Right ventricle myocardium superior (tissue), 1 donor: ENCODE data around the gene CUL1. TPM values are rescaled to one million over a fixed set of nuclear protein-coding genes. Genes with fewer than 3 reads are reported as not detected.

Experiments
- ATAC-seq: fragments of 200-7000 bp; cut with Tn5 transposase; one replicate; pipeline ENCODE4 v1.9.1; 2020; ENCODE audit warnings: mild to moderate bottlenecking; ENCODE audit not compliant: poor library complexity
- DNase-seq: peaks from one replicate; pipeline ENCODE4 v3.0.0-alpha.2; 2020
- intact Hi-C: fragments of 100-400 bp; cut with DNase I; formaldehyde crosslinking; loops from one replicate; pipeline ENCODE4 v1.11.2; 2022
- total RNA-seq: library from RNA; stranded (reverse); fragmentation: NEBNext Ultra II Directional; extraction: Animal tissue kit (Norgen Biotek cat#: 25700); gene quantifications from one replicate; pipeline ENCODE4 v1.2.1, GENCODE V29; 2021
- donor health status: DM: no; HTN: yes; CAD: no; lungs with severe emphysema.

The CUL1 gene
- total RNA-seq, 1 donor from 2014 or later, result 46.6 TPM

GRCh38 chr7:148711191-148712102 is 12.7 kb downstream of the CUL1 start:
- ATAC-seq, result no peak

GRCh38 chr7:148712678-148713329 is 14.1 kb downstream of the CUL1 start:
- ATAC-seq (peak; percentile 43), DNase-seq (no peak)
- intact Hi-C loops, result no loop called here

More at GRCh38 chr7:148711191-148712102, 12.7 kb downstream of the CUL1 start:
- no peak for DNase-seq
- intact Hi-C loops, result no loop called here

DNA sequence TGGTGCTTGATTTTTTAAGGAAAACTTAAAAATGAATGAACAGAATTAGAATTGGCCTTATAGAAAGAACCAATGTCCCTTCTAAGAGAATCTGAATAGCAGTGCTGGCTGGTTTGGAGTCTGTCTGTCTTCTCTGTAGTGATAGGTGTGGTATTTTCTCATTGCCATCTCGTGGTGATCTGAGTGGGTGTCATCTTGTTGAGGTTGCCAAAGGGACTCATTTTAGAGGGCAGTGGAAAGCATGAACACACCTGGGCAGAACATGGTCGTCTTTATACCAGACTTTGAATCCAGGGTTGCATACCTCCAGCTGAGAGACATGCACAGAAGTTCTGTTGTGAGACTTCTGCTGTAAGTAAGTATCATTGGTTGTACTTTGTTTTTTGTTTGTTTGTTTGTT is 15.8 kb downstream of the CUL1 start:
- DNase-seq (no peak), ATAC-seq (no peak)
- intact Hi-C loops, result no loop called here

GRCh38 chr7:148715027-148715426 is 16.3 kb downstream of the CUL1 start:
- intact Hi-C loops, result no loop called here
- no peak for DNase-seq
- no peak for ATAC-seq

DNA sequence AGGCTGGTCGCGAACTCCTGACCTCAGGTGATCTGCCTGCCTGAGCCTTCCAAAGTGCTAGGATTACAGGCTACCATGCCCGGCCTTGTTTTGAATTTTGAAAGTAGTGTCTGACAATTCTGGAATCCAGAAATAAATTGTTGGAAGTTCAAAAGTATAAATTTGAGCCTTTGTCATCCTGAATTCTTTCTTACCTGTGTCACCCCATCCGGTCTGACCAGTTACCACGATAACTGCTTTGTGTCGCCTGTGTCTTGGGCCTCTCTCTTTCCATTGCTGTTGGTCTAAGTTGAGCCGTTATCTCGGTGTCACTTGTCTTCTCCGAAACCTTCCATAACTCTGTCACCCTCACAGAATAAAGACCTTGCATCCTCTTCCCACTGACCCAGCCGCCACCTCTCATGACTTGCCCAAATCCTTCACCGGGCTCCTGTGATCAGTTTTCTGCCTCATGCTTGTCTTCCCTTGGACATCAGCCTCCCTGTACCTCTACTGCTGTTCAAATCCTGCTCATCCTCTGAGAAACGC is 18.6 kb downstream of the CUL1 start:
- DNase-seq (no peak), ATAC-seq (no peak)
- intact Hi-C loops, result no loop called here

DNA sequence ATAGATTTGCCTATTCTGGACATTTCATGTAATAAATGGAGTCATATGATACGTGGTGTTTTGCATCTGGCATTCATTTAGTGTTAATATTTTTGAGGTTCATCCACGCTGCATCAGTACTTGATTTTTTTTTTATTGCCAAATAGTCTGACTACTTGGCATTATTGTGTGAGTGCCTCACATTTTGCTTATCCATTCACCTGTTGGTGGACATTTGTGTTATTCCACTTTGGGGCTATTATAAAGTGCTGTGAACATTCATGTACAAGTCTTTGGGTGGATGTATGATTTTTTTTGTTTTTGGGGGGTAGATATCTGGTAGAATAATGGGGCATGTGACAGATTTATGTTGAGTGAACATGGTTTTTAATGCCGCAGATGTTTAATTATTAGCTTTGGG is 19.7 kb downstream of the CUL1 start:
- intact Hi-C loops, result no loop called here
- DNase-seq (no peak), ATAC-seq (no peak)

- ATAC-seq (no peak), DNase-seq (no peak)
- intact Hi-C loops, result no loop called here
These were observed 21.1 kb downstream of the CUL1 start for GRCh38 chr7:148719753-148720152.

DNA sequence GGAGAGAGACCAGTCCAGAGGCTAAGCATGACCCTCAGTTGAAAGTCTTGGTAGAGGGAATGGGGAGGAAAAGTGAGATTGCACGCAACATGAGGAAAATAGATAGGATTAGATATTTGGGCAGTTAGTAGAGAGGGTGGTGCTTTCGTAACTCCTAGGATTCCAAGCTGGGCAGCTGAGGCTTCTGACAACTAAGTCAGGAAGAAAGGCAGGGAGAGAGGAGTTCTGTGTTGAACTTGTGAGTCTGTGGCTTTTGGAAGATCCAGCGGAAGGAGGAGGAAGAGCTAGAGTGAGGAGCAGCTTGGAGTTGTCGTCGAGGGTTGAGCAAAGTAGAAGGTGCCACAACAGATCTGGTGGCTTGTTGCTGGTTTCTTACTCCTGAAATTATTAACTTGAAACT is 21.8 kb downstream of the CUL1 start:
- intact Hi-C loops, result no loop called here
- ATAC-seq (no peak), DNase-seq (no peak)

DNA sequence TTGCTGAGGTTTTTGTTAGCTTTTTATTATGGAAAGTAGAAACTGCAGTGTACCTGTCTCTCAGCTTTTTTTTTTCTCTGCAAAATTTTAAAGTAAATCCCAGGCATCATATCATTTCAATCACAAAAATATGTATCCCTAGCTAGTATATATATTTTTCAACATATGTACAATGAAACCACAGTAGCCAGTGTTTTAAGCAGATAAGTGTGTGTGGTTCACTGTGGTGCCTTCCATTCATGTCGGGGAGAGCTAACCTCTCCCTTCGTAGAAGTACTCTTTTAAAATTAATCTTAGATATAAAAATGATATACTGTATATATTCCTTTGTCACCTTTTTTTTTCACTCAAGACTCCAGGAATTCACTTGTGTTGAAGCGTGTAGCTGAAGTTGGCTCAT is 22.7 kb downstream of the CUL1 start:
- ATAC-seq, result no peak
- intact Hi-C loops, result no loop called here
- DNase-seq, result no peak

- peak; percentile 72 for ATAC-seq
- intact Hi-C loops, result no loop called here
- DNase-seq, result no peak
These were observed 23.9 kb downstream of the CUL1 start for GRCh38 chr7:148722340-148723165.

- DNase-seq (no peak), ATAC-seq (peak; percentile 15)
- intact Hi-C loops, result no loop called here
These were observed 24.5 kb downstream of the CUL1 start for GRCh38 chr7:148723166-148723559.

DNA sequence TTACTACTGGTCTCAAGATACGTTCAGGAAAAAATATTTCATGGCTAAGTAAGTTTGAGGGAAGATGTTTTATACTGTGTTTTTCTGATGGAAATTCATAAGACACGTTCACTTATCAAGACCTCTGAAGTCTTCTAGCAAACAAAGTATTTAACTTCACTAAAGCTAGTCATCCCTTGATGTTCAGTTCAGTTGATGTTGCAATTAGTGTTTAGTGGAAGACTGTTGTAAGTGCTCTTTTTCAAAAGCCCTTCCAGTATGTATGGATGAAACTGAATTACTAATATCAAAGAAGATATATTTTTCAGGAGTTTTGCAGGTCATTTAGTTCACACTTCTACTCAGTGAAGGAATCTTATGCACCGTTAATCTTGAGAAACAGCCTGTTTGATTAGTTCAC is 25.1 kb downstream of the CUL1 start:
- no peak for DNase-seq
- ATAC-seq, result no peak
- intact Hi-C loops, result no loop called here

- ATAC-seq, result no peak
- no peak for DNase-seq
- intact Hi-C loops, result no loop called here
These were observed 27.7 kb downstream of the CUL1 start for GRCh38 chr7:148726385-148726784.

DNA sequence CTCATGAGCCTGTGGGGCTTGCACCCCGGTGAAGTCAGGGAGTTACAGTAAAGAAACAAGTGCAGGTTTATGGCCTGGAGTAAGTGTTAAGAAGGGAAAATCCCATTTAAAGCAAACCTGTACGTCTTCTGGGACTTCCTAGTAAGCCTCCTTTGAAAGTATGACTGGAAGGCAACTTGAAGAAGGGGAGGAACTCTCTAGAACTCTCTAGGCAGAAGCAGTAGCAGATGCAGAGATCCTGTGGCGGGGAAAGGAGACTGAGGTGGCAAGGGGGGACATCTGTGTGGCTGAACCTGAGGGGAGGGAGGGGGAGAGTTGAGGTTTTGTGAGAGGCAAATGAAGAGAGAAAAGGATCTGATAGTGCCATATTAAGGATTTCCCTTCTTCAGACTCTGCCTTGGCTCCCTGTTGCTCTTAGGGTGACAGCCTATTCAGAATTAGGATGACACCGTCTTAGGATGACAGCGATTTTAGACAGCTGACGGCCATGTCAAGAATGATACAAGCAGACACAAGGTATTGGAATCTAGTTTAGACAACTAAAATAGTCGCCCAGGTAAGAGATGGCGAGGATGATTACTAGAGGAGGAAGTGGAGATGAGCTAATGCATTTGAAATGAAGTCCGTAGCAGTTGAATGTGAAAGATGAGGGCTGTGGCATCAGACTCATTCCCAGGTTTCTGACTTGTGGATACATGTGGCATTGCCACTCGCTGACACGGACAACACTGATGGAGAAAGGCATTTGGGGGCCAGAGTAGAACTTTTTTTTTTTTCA is 29.0 kb downstream of the CUL1 start:
- no peak for DNase-seq
- intact Hi-C loops, result no loop called here
- no peak for ATAC-seq

- ATAC-seq, result no peak
- intact Hi-C loops, result no loop called here
These were observed 31.5 kb downstream of the CUL1 start for GRCh38 chr7:148729984-148730733.

DNA sequence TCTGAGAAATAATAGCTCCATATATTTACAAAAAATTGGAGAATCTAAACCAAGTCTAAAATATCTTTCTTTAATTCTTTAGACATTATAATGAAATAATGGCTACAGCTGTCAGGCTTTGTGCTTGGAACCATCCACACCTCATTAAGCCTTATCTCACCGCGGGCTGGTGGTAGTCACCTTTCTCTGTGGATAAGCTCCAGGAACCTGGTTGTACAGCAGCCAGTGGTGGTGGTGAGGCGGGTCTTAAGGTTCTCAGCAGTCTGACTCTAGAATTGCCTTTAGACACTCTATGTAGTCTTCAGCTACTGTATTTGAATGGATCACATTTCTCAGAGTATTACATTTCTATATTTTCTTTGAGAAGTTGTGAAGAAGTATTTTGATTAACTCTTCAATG is 34.2 kb downstream of the CUL1 start:
- DNase-seq (no peak), ATAC-seq (no peak)
- intact Hi-C loops, result no loop called here

More at GRCh38 chr7:148729984-148730733, 31.5 kb downstream of the CUL1 start:
- no peak for DNase-seq

DNA sequence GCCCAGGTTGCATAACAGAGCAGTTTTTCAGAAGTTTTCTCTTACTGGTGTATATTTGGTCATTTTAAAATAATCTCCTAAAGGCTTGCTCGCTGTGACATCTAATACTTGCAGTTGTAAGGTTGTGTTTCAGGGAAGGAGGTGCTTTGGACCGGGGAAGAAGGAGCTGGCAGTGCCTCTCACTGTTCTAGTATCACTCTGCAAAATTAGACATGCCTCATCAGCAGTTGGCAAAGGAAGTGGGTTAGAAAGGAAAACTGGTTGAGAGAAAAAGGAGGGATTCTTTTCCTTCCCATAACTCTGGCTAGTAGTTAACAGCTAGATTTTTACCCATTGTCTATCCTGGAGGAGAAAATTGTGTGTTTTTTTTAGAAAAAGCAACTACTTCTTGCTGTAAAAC is 34.8 kb downstream of the CUL1 start:
- DNase-seq (no peak), ATAC-seq (peak; percentile 75)
- intact Hi-C loops, result no loop called here

- intact Hi-C loops, result no loop called here
- DNase-seq (no peak), ATAC-seq (peak; percentile 73)
These were observed 36.4 kb downstream of the CUL1 start for GRCh38 chr7:148735141-148735540.
